NCI-H82 treated with DMSO at 0.1 percent for 48 hours (cell line): ENCODE data around the gene GGA1.
"Not testable (repeated sequence)": the region's sequence is repeated elsewhere in the genome, so short reads cannot be mapped to it uniquely, and the experiment has no call there.

Source experiments
- DNase-seq: peaks from one replicate; lab custom pipeline; 2025; ENCODE audit not compliant: unreplicated experiment; lab: John Stamatoyannopoulos, UW

Gene GGA1

GRCh38 chr22:37569921-37570660 lies 38.5 kb upstream of the GGA1 start:
- DNase-seq: no peak

- no peak for DNase-seq
Observed at GRCh38 chr22:37570661-37570976, 38.0 kb upstream of the GGA1 start.

- no peak for DNase-seq
Observed at GRCh38 chr22:37571258-37571991, 37.2 kb upstream of the GGA1 start.

- no peak for DNase-seq
Observed at GRCh38 chr22:37571992-37572373, 36.7 kb upstream of the GGA1 start.

- no peak for DNase-seq
Observed at GRCh38 chr22:37575490-37576003, 33.1 kb upstream of the GGA1 start.

- no peak for DNase-seq
Observed at GRCh38 chr22:37578002-37578401, 30.6 kb upstream of the GGA1 start.

- DNase-seq: no peak
Observed at GRCh38 chr22:37581504-37581903, 27.1 kb upstream of the GGA1 start.

- DNase-seq: no peak
Observed at GRCh38 chr22:37582526-37582925, 26.1 kb upstream of the GGA1 start.

GRCh38 chr22:37588546-37589215 lies 20.0 kb upstream of the GGA1 start:
- DNase-seq: no peak

GRCh38 chr22:37589636-37590035 lies 19.0 kb upstream of the GGA1 start:
- no peak for DNase-seq

- not testable (repeated sequence) for DNase-seq
Observed at GRCh38 chr22:37591081-37591480, 17.6 kb upstream of the GGA1 start.

GRCh38 chr22:37591823-37592404 lies 16.7 kb upstream of the GGA1 start:
- DNase-seq: no peak

GRCh38 chr22:37594237-37594636 lies 14.4 kb upstream of the GGA1 start:
- DNase-seq: no peak

GRCh38 chr22:37599153-37599552 lies 9.5 kb upstream of the GGA1 start:
- DNase-seq: no peak

GRCh38 chr22:37601203-37601539 lies 7.5 kb upstream of the GGA1 start:
- DNase-seq: no peak

- DNase-seq: peak; percentile 80
Observed at GRCh38 chr22:37601540-37602442, 6.8 kb upstream of the GGA1 start.

- DNase-seq: not testable (repeated sequence)
Observed at GRCh38 chr22:37602546-37603277, 5.9 kb upstream of the GGA1 start.

GRCh38 chr22:37604074-37604473 lies 4.6 kb upstream of the GGA1 start:
- DNase-seq: no peak

GRCh38 chr22:37604875-37605274 lies 3.8 kb upstream of the GGA1 start:
- DNase-seq: no peak
